OCI-LY3 (cell line): ENCODE results near the gene DTD1.

Source experiments
- EZH2phosphoT487 ChIP-seq: fragments of 200-600 bp; shearing (Covaris generic); IDR thresholded peaks from 2 replicates; pipeline ENCODE4 v1.6.1; 2018; ENCODE audit warnings: antibody characterized with exemption, mixed run types, low read depth
- TF ChIP-seq, protein P1 (sequence below): fragments of 200-600, 300-600 bp; sonication (generic); IDR thresholded peaks from 2 replicates; pipeline ENCODE4 v1.5.1; 2014; ENCODE audit warnings: antibody characterized with exemption, low read length, low read depth

GRCh38 chr20:18688676-18689075 lies 100.8 kb downstream of the DTD1 start:
- TF ChIP-seq, protein P1, sequence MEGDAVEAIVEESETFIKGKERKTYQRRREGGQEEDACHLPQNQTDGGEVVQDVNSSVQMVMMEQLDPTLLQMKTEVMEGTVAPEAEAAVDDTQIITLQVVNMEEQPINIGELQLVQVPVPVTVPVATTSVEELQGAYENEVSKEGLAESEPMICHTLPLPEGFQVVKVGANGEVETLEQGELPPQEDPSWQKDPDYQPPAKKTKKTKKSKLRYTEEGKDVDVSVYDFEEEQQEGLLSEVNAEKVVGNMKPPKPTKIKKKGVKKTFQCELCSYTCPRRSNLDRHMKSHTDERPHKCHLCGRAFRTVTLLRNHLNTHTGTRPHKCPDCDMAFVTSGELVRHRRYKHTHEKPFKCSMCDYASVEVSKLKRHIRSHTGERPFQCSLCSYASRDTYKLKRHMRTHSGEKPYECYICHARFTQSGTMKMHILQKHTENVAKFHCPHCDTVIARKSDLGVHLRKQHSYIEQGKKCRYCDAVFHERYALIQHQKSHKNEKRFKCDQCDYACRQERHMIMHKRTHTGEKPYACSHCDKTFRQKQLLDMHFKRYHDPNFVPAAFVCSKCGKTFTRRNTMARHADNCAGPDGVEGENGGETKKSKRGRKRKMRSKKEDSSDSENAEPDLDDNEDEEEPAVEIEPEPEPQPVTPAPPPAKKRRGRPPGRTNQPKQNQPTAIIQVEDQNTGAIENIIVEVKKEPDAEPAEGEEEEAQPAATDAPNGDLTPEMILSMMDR = no peak
- no peak for TF ChIP-seq EZH2phosphoT487
